ENCODE results near the gene DDIAS. TPM values are rescaled to one million over a fixed set of nuclear protein-coding genes. Genes with fewer than 3 reads are reported as not detected.

DDIAS gene
- total and polyA plus RNA-seq, 2 donors (not counting 1 experiment from before 2014, with no cell fraction given) = 1.7 to 3.3 TPM

- TF ChIP-seq CTCF (IDR thresholded peaks at IDR 0.05) (no peak), EZH2 (IDR thresholded peaks at IDR 0.05; ENCODE audit: borderline replicate concordance, insufficient read depth, low read depth, low read length, poor library complexity, severe bottlenecking) (no peak)
- no peak overlapping the region for H3K4me3 Mint-ChIP-seq
- Histone ChIP-seq H3K79me2 (ENCODE audit: control insufficient read depth, insufficient read depth, low read length) (peaks cover 2% of the 10 kb centered on the region), H3K9me3 (ENCODE audit: control extremely low read depth in 1 of 3, control insufficient read depth in 2 of 3, insufficient read depth in 1 of 3, low read length in 2 of 3) (no peaks in the 10 kb centered on the region), H2AFZ (ENCODE audit: insufficient read depth, low read depth, low read length, poor library complexity, severe bottlenecking) (peak overlapping the region; percentile 15), H3K36me3 (replicated peaks in 1 of 2; ENCODE audit: control extremely low read depth in 1 of 2, control insufficient read depth in 1 of 2, extremely low read depth in 1 of 2, insufficient read depth in 2 of 2, low read length in 1 of 2) (no peaks in the 10 kb centered on the region), H3K4me1 (ENCODE audit: control insufficient read depth in 2 of 2, insufficient read depth in 2 of 2, low read length in 2 of 2) (peaks cover 33 to 46% of the 10 kb centered on the region in 2 donors), H3K4me3 (ENCODE audit: control extremely low read depth in 1 of 5, extremely low read depth in 1 of 5, insufficient read depth in 1 of 5, low read depth in 2 of 5, low read length in 4 of 5) (no peak overlapping the region), H3K27me3 (replicated peaks in 1 of 4; ENCODE audit: control extremely low read depth in 1 of 4, control insufficient read depth in 3 of 4, insufficient read depth in 4 of 4, low read length in 3 of 4) (no peaks in the 10 kb centered on the region), H3K4me2 (replicated peaks; ENCODE audit: low read depth, low read length, poor library complexity, severe bottlenecking) (no peak overlapping the region), H3K27ac (ENCODE audit: low read length in 2 of 2) (no peak overlapping the region), H3K9ac (ENCODE audit: low read length) (no peak overlapping the region), H4K20me1 (ENCODE audit: control insufficient read depth, insufficient read depth, low read length, poor library complexity, severe bottlenecking) (no peaks in the 10 kb centered on the region)
- no CpG with 5 or more reads among the region's 1 CpG for WGBS (ENCODE audit: insufficient coverage)
- ATAC-seq (ENCODE audit: low read depth) (no peak), DNase-seq (no peak)
- no peaks in the 10 kb centered on the region for H3K9me3 Mint-ChIP-seq (ENCODE audit: insufficient read depth)
- peaks cover 43% of the 10 kb centered on the region for H3K4me1 Mint-ChIP-seq
- intact Hi-C loops (cut with micrococcal nuclease) = loop anchor here (5.0 kb wide), 1 partner anchor 40 kb away; no protein-coding TSS in a partner anchor
- ChIA-PET POLR2A (no interaction called here), CTCF (interaction anchor here (1.0 to 1.7 kb wide), 2 partner anchors 25 to 248 kb away, joined by 3 to 6 read pairs; no protein-coding TSS in a partner anchor)
- H3K27ac Mint-ChIP-seq = peak overlapping the region; percentile 50
- H3K27me3 Mint-ChIP-seq = no peaks in the 10 kb centered on the region
These were observed 31.0 kb downstream of the DDIAS start for GRCh38 chr11:82932564-82932963.

- H3K27me3 Mint-ChIP-seq = no peaks in the 10 kb centered on the region
- Histone ChIP-seq H2AFZ (ENCODE audit: insufficient read depth, low read depth, low read length, poor library complexity, severe bottlenecking) (no peak overlapping the region), H3K27ac (ENCODE audit: low read length in 2 of 2) (no peak overlapping the region), H3K4me3 (ENCODE audit: control extremely low read depth in 1 of 5, extremely low read depth in 1 of 5, insufficient read depth in 1 of 5, low read depth in 2 of 5, low read length in 4 of 5) (no peak overlapping the region), H3K4me2 (replicated peaks; ENCODE audit: low read depth, low read length, poor library complexity, severe bottlenecking) (no peak overlapping the region), H3K9ac (ENCODE audit: low read length) (no peak overlapping the region), H3K9me3 (ENCODE audit: control extremely low read depth in 1 of 3, control insufficient read depth in 2 of 3, insufficient read depth in 1 of 3, low read length in 2 of 3) (no peaks in the 10 kb centered on the region), H3K4me1 (ENCODE audit: control insufficient read depth in 2 of 2, insufficient read depth in 2 of 2, low read length in 2 of 2) (peaks cover 13 to 14% of the 10 kb centered on the region in 2 donors), H3K27me3 (replicated peaks in 1 of 4; ENCODE audit: control extremely low read depth in 1 of 4, control insufficient read depth in 3 of 4, insufficient read depth in 4 of 4, low read length in 3 of 4) (no peaks in the 10 kb centered on the region), H3K79me2 (ENCODE audit: control insufficient read depth, insufficient read depth, low read length) (no peaks in the 10 kb centered on the region), H4K20me1 (ENCODE audit: control insufficient read depth, insufficient read depth, low read length, poor library complexity, severe bottlenecking) (no peaks in the 10 kb centered on the region), H3K36me3 (replicated peaks in 1 of 2; ENCODE audit: control extremely low read depth in 1 of 2, control insufficient read depth in 1 of 2, extremely low read depth in 1 of 2, insufficient read depth in 2 of 2, low read length in 1 of 2) (no peaks in the 10 kb centered on the region)
- ChIA-PET POLR2A (no interaction called here), CTCF (no interaction called here)
- WGBS (ENCODE audit: insufficient coverage) = no CpG with 5 or more reads among the region's 3 CpGs
- H3K9me3 Mint-ChIP-seq (ENCODE audit: insufficient read depth) = no peaks in the 10 kb centered on the region
- TF ChIP-seq EZH2 (IDR thresholded peaks at IDR 0.05; ENCODE audit: borderline replicate concordance, insufficient read depth, low read depth, low read length, poor library complexity, severe bottlenecking) (no peak), CTCF (IDR thresholded peaks at IDR 0.05) (no peak)
- no peak for DNase-seq
- no peak for ATAC-seq (ENCODE audit: low read depth)
- no peak overlapping the region for H3K4me3 Mint-ChIP-seq
- no peak overlapping the region for H3K27ac Mint-ChIP-seq
- intact Hi-C loops (cut with micrococcal nuclease) = no loop called here
- H3K4me1 Mint-ChIP-seq = peaks cover 15% of the 10 kb centered on the region
These were observed 34.7 kb downstream of the DDIAS start for GRCh38 chr11:82936261-82936660.
